HEK293T (cell line): Measurements from ENCODE around the gene ARL13A.

Experiments
- CTCF ChIA-PET: fragments of 350-600 bp; formaldehyde crosslinking; extraction: SDS; loops from one replicate; lab custom pipeline; 2021; ENCODE audit warnings: antibody characterized with exemption, inconsistent platforms; lab: Yijun Ruan, JAX
- POLR2A ChIA-PET: fragments of 350-600 bp; formaldehyde crosslinking; extraction: SDS; loops from one replicate; lab custom pipeline; 2020; ENCODE audit warnings: antibody characterized with exemption, inconsistent platforms; lab: Yijun Ruan, JAX
- DNase-seq: peaks from one replicate; pipeline ENCODE4 v3.0.0; 2012; ENCODE audit warnings: mixed read lengths; ENCODE audit errors: extremely low spot score
- ARNT ChIP-seq: fragments of 450-650 bp; IDR thresholded peaks from 2 replicates; pipeline ENCODE4 v1.6.1; 2017; ENCODE audit warnings: mild to moderate bottlenecking
- BHLHE40 ChIP-seq: fragments of 450-650 bp; IDR thresholded peaks from 2 replicates; pipeline ENCODE4 v1.6.1; 2016; ENCODE audit warnings: mild to moderate bottlenecking, moderate library complexity, borderline replicate concordance
- CTBP1 ChIP-seq: fragments of 450-650 bp; IDR thresholded peaks from 2 replicates; pipeline ENCODE4 v1.6.1; 2016; ENCODE audit warnings: borderline replicate concordance
- ELF4 ChIP-seq: fragments of 450-650 bp; IDR thresholded peaks from 2 replicates; pipeline ENCODE4 v1.6.1; 2017; ENCODE audit warnings: antibody characterized with exemption
- FOXA1 ChIP-seq: fragments of 450-650 bp; IDR thresholded peaks from 2 replicates; pipeline ENCODE4 v1.6.1; 2016; ENCODE audit warnings: mild to moderate bottlenecking
- FOXK2 ChIP-seq: fragments of 450-650 bp; IDR thresholded peaks from 2 replicates; pipeline ENCODE4 v1.6.1; 2016; ENCODE audit warnings: mild to moderate bottlenecking
- FOXM1 ChIP-seq: fragments of 450-650 bp; IDR thresholded peaks from 2 replicates; pipeline ENCODE4 v1.6.1; 2017; ENCODE audit warnings: mild to moderate bottlenecking, borderline replicate concordance
- HDGF ChIP-seq: fragments of 450-650 bp; IDR thresholded peaks from 2 replicates; pipeline ENCODE4 v1.6.1; 2017; ENCODE audit warnings: antibody characterized with exemption, borderline replicate concordance
- L3MBTL2 ChIP-seq: fragments of 450-650 bp; conservative IDR thresholded peaks from 2 replicates; pipeline ENCODE4 v1.6.1; 2016; ENCODE audit warnings: mild to moderate bottlenecking
- LEF1 ChIP-seq: fragments of 450-650 bp; IDR thresholded peaks from 2 replicates; pipeline ENCODE4 v1.6.1; 2017; ENCODE audit warnings: mild to moderate bottlenecking, borderline replicate concordance
- NFRKB ChIP-seq: fragments of 450-650 bp; IDR thresholded peaks from 2 replicates; pipeline ENCODE4 v1.6.1; 2016; ENCODE audit warnings: mild to moderate bottlenecking, moderate library complexity
- PKNOX1 ChIP-seq: fragments of 450-650 bp; IDR thresholded peaks from 2 replicates; pipeline ENCODE4 v1.6.1; 2016
- SP1 ChIP-seq: fragments of 450-650 bp; IDR thresholded peaks from 2 replicates; pipeline ENCODE4 v1.6.1; 2017
- SUZ12 ChIP-seq: fragments of 450-650 bp; IDR thresholded peaks from 2 replicates; pipeline ENCODE4 v1.6.1; 2016; ENCODE audit warnings: mild to moderate bottlenecking
- TARDBP ChIP-seq: fragments of 450-650 bp; IDR thresholded peaks from 2 replicates; pipeline ENCODE4 v1.6.1; 2016
- ZNF384 ChIP-seq: fragments of 450-650 bp; IDR thresholded peaks from 2 replicates; pipeline ENCODE4 v1.6.1; 2016

Gene ARL13A

GRCh38 chrX:101029665-101030064, 60.2 kb downstream of the ARL13A start:
- DNase-seq: no peak
- TF ChIP-seq CTBP1: no peak
- no peak for TF ChIP-seq NFRKB
- no peak for TF ChIP-seq ELF4
- TF ChIP-seq HDGF: no peak
- ChIA-PET POLR2A (no interaction called here), CTCF (no interaction called here)

- no peak for TF ChIP-seq FOXM1
- no peak for TF ChIP-seq BHLHE40
- TF ChIP-seq SUZ12: no peak
- TF ChIP-seq CTBP1: no peak
- no peak for TF ChIP-seq L3MBTL2
- TF ChIP-seq LEF1: no peak
- TF ChIP-seq FOXK2: no peak
- TF ChIP-seq ZNF384: no peak
- no peak for TF ChIP-seq NFRKB
- TF ChIP-seq ARNT: no peak
- TF ChIP-seq PKNOX1: no peak
- no peak for TF ChIP-seq FOXA1
- no peak for TF ChIP-seq HDGF
- TF ChIP-seq TARDBP: no peak
- no peak for TF ChIP-seq SP1
- no peak for DNase-seq
- ChIA-PET POLR2A (no interaction called here), CTCF (no interaction called here)
Measured at GRCh38 chrX:101037231-101037630, 67.7 kb downstream of the ARL13A start.

- CTCF ChIA-PET: no interaction called here
- TF ChIP-seq ELF4: no peak
- no peak for TF ChIP-seq ARNT
- TF ChIP-seq NFRKB: no peak
- TF ChIP-seq LEF1: no peak
- TF ChIP-seq SUZ12: no peak
- DNase-seq: no peak
- POLR2A ChIA-PET: interaction anchor here (1.2 kb wide), 1 partner anchor 58 kb away, joined by 6 read pairs; the partner anchor contains the start of gene CENPI
Measured at GRCh38 chrX:101040197-101040596, 70.7 kb downstream of the ARL13A start.
